Measurements from ENCODE around the gene ZBTB18.
"Not testable (repeated sequence)": the region's sequence is repeated elsewhere in the genome, so short reads cannot be mapped to it uniquely, and the experiment has no call there.

The ZBTB18 gene
- 39.0 to 71.4 (median 62.2) reads per million in 4 experiments for total RNA-seq

GRCh38 chr1:244050835-244051444 is at the start of gene ZBTB18:
Gene ZBTB18 (plus strand): TSS chr1:244051283. CDS start chr1:244051432, 149 bp downstream.
- DNase-seq = no peak

GRCh38 chr1:244002721-244003120 is 48.4 kb upstream of the ZBTB18 start:
- DNase-seq = no peak

- no peak for DNase-seq
These were observed 45.6 kb upstream of the ZBTB18 start for GRCh38 chr1:244005455-244005854.

- no peak for DNase-seq
These were observed 44.6 kb upstream of the ZBTB18 start for GRCh38 chr1:244006381-244006901.

- DNase-seq = no peak
These were observed 44.1 kb upstream of the ZBTB18 start for GRCh38 chr1:244006961-244007360.

GRCh38 chr1:244010191-244010590 is 40.9 kb upstream of the ZBTB18 start:
- DNase-seq = no peak

GRCh38 chr1:244010703-244011123 is 40.4 kb upstream of the ZBTB18 start:
- DNase-seq = no peak

- DNase-seq = no peak
These were observed 39.8 kb upstream of the ZBTB18 start for GRCh38 chr1:244011271-244011670.

- DNase-seq = no peak
These were observed 39.3 kb upstream of the ZBTB18 start for GRCh38 chr1:244011786-244012185.

GRCh38 chr1:244012202-244012601 is 38.9 kb upstream of the ZBTB18 start:
- DNase-seq = no peak

GRCh38 chr1:244013100-244013499 is 38.0 kb upstream of the ZBTB18 start:
- no peak for DNase-seq

- DNase-seq = not testable (repeated sequence)
These were observed 36.2 kb upstream of the ZBTB18 start for GRCh38 chr1:244014862-244015261.

GRCh38 chr1:244019982-244020485 is 31.0 kb upstream of the ZBTB18 start:
- no peak for DNase-seq

GRCh38 chr1:244021427-244021826 is 29.7 kb upstream of the ZBTB18 start:
- DNase-seq = no peak

GRCh38 chr1:244022311-244022710 is 28.8 kb upstream of the ZBTB18 start:
- no peak for DNase-seq

GRCh38 chr1:244022864-244023440 is 28.1 kb upstream of the ZBTB18 start:
- DNase-seq = no peak

- DNase-seq = no peak
These were observed 23.5 kb upstream of the ZBTB18 start for GRCh38 chr1:244027491-244028145.

GRCh38 chr1:244028701-244029100 is 22.4 kb upstream of the ZBTB18 start:
- no peak for DNase-seq

- DNase-seq = no peak
These were observed 22.0 kb upstream of the ZBTB18 start for GRCh38 chr1:244029124-244029523.

GRCh38 chr1:244030481-244031040 is 20.5 kb upstream of the ZBTB18 start:
- no peak for DNase-seq

- no peak for DNase-seq
These were observed 15.7 kb upstream of the ZBTB18 start for GRCh38 chr1:244035358-244035757.

GRCh38 chr1:244037252-244037651 is 13.8 kb upstream of the ZBTB18 start:
- no peak for DNase-seq

GRCh38 chr1:244041466-244042120 is 9.5 kb upstream of the ZBTB18 start:
- no peak for DNase-seq

All from effector CD8-positive, alpha-beta T cell (primary cell).